Fibroblast of lung (primary cell): ENCODE results near the gene USP5.

ENCODE experiments used
- CTCF ChIP-seq, 2 donors: IDR thresholded peaks in 1 of 2; conservative IDR thresholded peaks in 1 of 2; 1 replicate in 1 of 2; 2 replicates in 1 of 2; pipeline ENCODE4 v1.5.1; 2011 to 2012; ENCODE audit warnings: low read length in 2 of 2, control low read depth in 1 of 2, inconsistent platforms in 1 of 2, low read depth in 1 of 2, mild to moderate bottlenecking in 1 of 2
- EZH2 ChIP-seq: IDR thresholded peaks from 2 replicates; pipeline ENCODE4 v1.5.1; 2012; ENCODE audit warnings: low read length, control low read depth, mild to moderate bottlenecking; ENCODE audit errors: missing control alignments

GRCh38 chr12:6904280-6905276, 52.6 kb downstream of the USP5 start, which contains the start of gene LRRC23:
- TF ChIP-seq CTCF (conservative IDR thresholded peaks at IDR 0.05 in 1 of 2, IDR thresholded peaks at IDR 0.05 in 1 of 2; ENCODE audit: low read depth in 1 of 2, low read length in 2 of 2): no peak
- no peak for TF ChIP-seq EZH2
